OCI-LY3 (cell line): ENCODE measurements around the gene EXOC3L1.

Source experiments
- H2AFZ ChIP-seq: fragments of 200-600, 300-600 bp; shearing (Covaris generic); 2 replicates; pipeline ENCODE4 v1.6.0; 2014; ENCODE audit warnings: antibody characterized with exemption, low read depth, low read length
- H3K27ac ChIP-seq: fragments of 200-600, 300-600 bp; sonication (generic); 2 replicates; pipeline ENCODE4 v1.5.1; 2014; ENCODE audit warnings: mild to moderate bottlenecking, low read length, moderate library complexity, mixed read lengths
- H3K27me3 ChIP-seq: fragments of 200-600, 300-600 bp; sonication (generic); 2 replicates; pipeline ENCODE4 v1.6.1; 2014; ENCODE audit warnings: low read depth, low read length, mixed read lengths
- H3K36me3 ChIP-seq: fragments of 200-600, 300-600 bp; sonication (generic); replicated peaks from 2 replicates; pipeline ENCODE3; 2014; ENCODE audit warnings: low read depth, low read length, mixed read lengths
- H3K4me1 ChIP-seq: fragments of 300-600, 200-600 bp; sonication (generic); 2 replicates; pipeline ENCODE4 v1.6.1; 2014; ENCODE audit warnings: low read length, mixed read lengths
- H3K4me2 ChIP-seq: fragments of 200-600, 300-600 bp; sonication (generic); 2 replicates; pipeline ENCODE4 v1.6.1; 2014; ENCODE audit warnings: low read length, mixed read lengths
- H3K4me3 ChIP-seq: fragments of 300-600, 200-600 bp; sonication (generic); 2 replicates; pipeline ENCODE4 v1.5.1; 2014; ENCODE audit warnings: antibody characterized with exemption, mild to moderate bottlenecking, low read length, moderate library complexity
- H3K79me2 ChIP-seq: fragments of 300-600, 200-600 bp; shearing (Covaris generic); 2 replicates; pipeline ENCODE4 v1.6.1; 2014; ENCODE audit warnings: mild to moderate bottlenecking, low read length, mixed read lengths
- H3K9ac ChIP-seq: fragments of 300-600, 200-600 bp; shearing (Covaris generic); 2 replicates; pipeline ENCODE4 v1.6.0; 2014; ENCODE audit warnings: mild to moderate bottlenecking, low read length, moderate library complexity
- H3K9me3 ChIP-seq: fragments of 200-600, 300-600 bp; shearing (Covaris generic); 2 replicates; pipeline ENCODE4 v1.6.1; 2014; ENCODE audit warnings: low read length, mixed read lengths; ENCODE audit not compliant: insufficient read depth
- H4K20me1 ChIP-seq: fragments of 200-600, 300-600 bp; sonication (generic); 2 replicates; pipeline ENCODE4 v1.6.1; 2016; ENCODE audit warnings: low read length, mixed read lengths; ENCODE audit not compliant: insufficient read depth
- CTCF ChIP-seq: fragments of 200-600, 300-600 bp; sonication (generic); IDR thresholded peaks from 2 replicates; pipeline ENCODE4 v1.5.1; 2014; ENCODE audit warnings: antibody characterized with exemption, low read length, low read depth
- EZH2phosphoT487 ChIP-seq: fragments of 200-600 bp; shearing (Covaris generic); IDR thresholded peaks from 2 replicates; pipeline ENCODE4 v1.6.1; 2018; ENCODE audit warnings: antibody characterized with exemption, mixed run types, low read depth

Gene EXOC3L1

GRCh38 chr16:67206129-67206837 is 16.3 kb upstream of the EXOC3L1 start:
- H3K4me1 ChIP-seq: no peaks in the 10 kb centered on the region
- H3K27ac ChIP-seq: no peak overlapping the region
- TF ChIP-seq CTCF (no peak), EZH2phosphoT487 (no peak)
- H3K27me3 ChIP-seq: no peaks in the 10 kb centered on the region
- H4K20me1 ChIP-seq: 0 out of 2 replicates have a peak, but pooled peaks cover 3% of the 10 kb centered on the region
- H2AFZ ChIP-seq: no peak overlapping the region
- H3K4me2 ChIP-seq: no peak overlapping the region
- peaks cover 17% of the 10 kb centered on the region for H3K36me3 ChIP-seq
- H3K9me3 ChIP-seq: no peaks in the 10 kb centered on the region
- no peak overlapping the region for H3K4me3 ChIP-seq
- H3K9ac ChIP-seq: no peak overlapping the region
- H3K79me2 ChIP-seq: no peaks in the 10 kb centered on the region

GRCh38 chr16:67204076-67204475 is 14.1 kb upstream of the EXOC3L1 start:
- Histone ChIP-seq H3K9me3 (no peaks in the 10 kb centered on the region), H3K4me3 (no peak overlapping the region), H3K27ac (no peak overlapping the region), H3K4me1 (no peaks in the 10 kb centered on the region), H3K9ac (no peak overlapping the region), H3K27me3 (no peaks in the 10 kb centered on the region), H2AFZ (no peak overlapping the region), H3K36me3 (peaks cover 21% of the 10 kb centered on the region), H4K20me1 (0 out of 2 replicates have a peak, but pooled peaks cover 3% of the 10 kb centered on the region), H3K79me2 (no peaks in the 10 kb centered on the region), H3K4me2 (no peak overlapping the region)
- TF ChIP-seq EZH2phosphoT487 (no peak), CTCF (no peak)

GRCh38 chr16:67202956-67203493 is 13.1 kb upstream of the EXOC3L1 start:
- Histone ChIP-seq H3K36me3 (peaks cover 29% of the 10 kb centered on the region), H3K4me2 (no peak overlapping the region), H3K79me2 (no peaks in the 10 kb centered on the region), H2AFZ (no peak overlapping the region), H3K27ac (no peak overlapping the region), H3K4me3 (no peak overlapping the region), H3K9ac (no peak overlapping the region), H3K9me3 (no peaks in the 10 kb centered on the region), H3K27me3 (no peaks in the 10 kb centered on the region), H4K20me1 (0 out of 2 replicates have a peak, but pooled peaks cover 3% of the 10 kb centered on the region), H3K4me1 (no peaks in the 10 kb centered on the region)
- TF ChIP-seq EZH2phosphoT487: no peak
- no peak for TF ChIP-seq CTCF

GRCh38 chr16:67202426-67202825 is 12.5 kb upstream of the EXOC3L1 start:
- H3K4me2 ChIP-seq: no peak overlapping the region
- H3K36me3 ChIP-seq: peaks cover 34% of the 10 kb centered on the region
- H4K20me1 ChIP-seq: 0 out of 2 replicates have a peak, but pooled peaks cover 3% of the 10 kb centered on the region
- H3K79me2 ChIP-seq: no peaks in the 10 kb centered on the region
- H3K9ac ChIP-seq: no peak overlapping the region
- H3K9me3 ChIP-seq: no peaks in the 10 kb centered on the region
- TF ChIP-seq CTCF: no peak
- no peak for TF ChIP-seq EZH2phosphoT487
- no peak overlapping the region for H3K27ac ChIP-seq
- no peaks in the 10 kb centered on the region for H3K4me1 ChIP-seq
- no peak overlapping the region for H2AFZ ChIP-seq
- H3K4me3 ChIP-seq: no peak overlapping the region
- H3K27me3 ChIP-seq: no peaks in the 10 kb centered on the region
